ENCODE measurements around the gene ACSF2.

GRCh38 chr17:50467855-50468303, 41.9 kb downstream of the ACSF2 start:
- TF ChIP-seq, protein P1, sequence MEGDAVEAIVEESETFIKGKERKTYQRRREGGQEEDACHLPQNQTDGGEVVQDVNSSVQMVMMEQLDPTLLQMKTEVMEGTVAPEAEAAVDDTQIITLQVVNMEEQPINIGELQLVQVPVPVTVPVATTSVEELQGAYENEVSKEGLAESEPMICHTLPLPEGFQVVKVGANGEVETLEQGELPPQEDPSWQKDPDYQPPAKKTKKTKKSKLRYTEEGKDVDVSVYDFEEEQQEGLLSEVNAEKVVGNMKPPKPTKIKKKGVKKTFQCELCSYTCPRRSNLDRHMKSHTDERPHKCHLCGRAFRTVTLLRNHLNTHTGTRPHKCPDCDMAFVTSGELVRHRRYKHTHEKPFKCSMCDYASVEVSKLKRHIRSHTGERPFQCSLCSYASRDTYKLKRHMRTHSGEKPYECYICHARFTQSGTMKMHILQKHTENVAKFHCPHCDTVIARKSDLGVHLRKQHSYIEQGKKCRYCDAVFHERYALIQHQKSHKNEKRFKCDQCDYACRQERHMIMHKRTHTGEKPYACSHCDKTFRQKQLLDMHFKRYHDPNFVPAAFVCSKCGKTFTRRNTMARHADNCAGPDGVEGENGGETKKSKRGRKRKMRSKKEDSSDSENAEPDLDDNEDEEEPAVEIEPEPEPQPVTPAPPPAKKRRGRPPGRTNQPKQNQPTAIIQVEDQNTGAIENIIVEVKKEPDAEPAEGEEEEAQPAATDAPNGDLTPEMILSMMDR (conservative IDR thresholded peaks at IDR 0.05), result no peak
- no peak for TF ChIP-seq ZFX (IDR thresholded peaks at IDR 0.05)
